Adrenal gland (tissue), 12 donors: Measurements from ENCODE around the gene FHAD1. TPM values are rescaled to one million over a fixed set of nuclear protein-coding genes. Genes with fewer than 3 reads are reported as not detected.

ENCODE experiments used
- DNase-seq, 7 donors: peaks; one replicate each; pipeline ENCODE4 v3.0.0-alpha.2; 2019 to 2020
- H3K27ac ChIP-seq, 5 donors: fragments of 200-600 bp; sonication (generic) in 4 of 5; 1 replicate in 3 of 5; 2 replicates in 2 of 5; pipeline versions ENCODE4 v1.5.1 to v1.8.0; 2016 to 2020; ENCODE audit warnings: mild to moderate bottlenecking in 1 of 5
- H3K27me3 ChIP-seq: fragments of 200-600 bp; 2 replicates; pipeline ENCODE4 v1.8.0; 2021
- H3K36me3 ChIP-seq, 2 donors: fragments of 200-600 bp; replicated peaks in 1 of 2; 1 replicate in 1 of 2; 2 replicates in 1 of 2; pipeline versions ENCODE4 v1.5.1 to v1.8.0; 2018 to 2022
- H3K4me1 ChIP-seq, 2 donors: fragments of 200-600 bp; replicated peaks in 1 of 2; 1 replicate in 1 of 2; 2 replicates in 1 of 2; pipeline versions ENCODE4 v1.5.1 to v1.8.0; 2018 to 2021
- H3K4me3 ChIP-seq, 4 donors: fragments of 200-600 bp; sonication (generic) in 3 of 4; one replicate each; pipeline ENCODE4 v1.5.1; 2016 to 2018
- H3K9me3 ChIP-seq, 3 donors: fragments of 200-600 bp; sonication (generic) in 1 of 3; replicated peaks in 1 of 3; 1 replicate in 2 of 3; 2 replicates in 1 of 3; pipeline versions ENCODE4 v1.5.1 to v1.8.0; 2016 to 2021
- POLR2A ChIP-seq, 2 donors: fragments of 450-650 bp; IDR thresholded peaks; one replicate each; pipeline ENCODE4 v1.6.1; 2017; ENCODE audit warnings: antibody characterized with exemption in 2 of 2, mild to moderate bottlenecking in 2 of 2, moderate library complexity in 1 of 2
- WGBS, 4 donors: extraction: QIAGEN DNeasy Blood & Tissue Kit in 2 of 4; methylation state at CpG; one replicate each; pipeline versions ENCODE4 v1.1.5 to v1.1.7; 2013 to 2017; 5-methylcytosine and 5-hydroxymethylcytosine counted together
- intact Hi-C, 2 donors: fragments of 100-400 bp; cut with DNase I; formaldehyde crosslinking; loops; one replicate each; pipeline versions ENCODE4 v1.14.1 to v1.15.0; 2022 to 2023
- polyA plus RNA-seq, 3 donors: library from polyadenylated mRNA; stranded (reverse); fragments of 200-250 nt in 2 of 3; fragments of 350-450 nt in 1 of 3; fragmentation: Illumina TruSeq in 1 of 3; extraction: RNeasy Lipid Tissue Mini Kit (QIAGEN cat#74804) in 1 of 3; gene quantifications; one replicate each; pipeline ENCODE4 v1.2.3, GENCODE V29; 2013 to 2014
- total RNA-seq, 9 donors: library from RNA; depleted of rRNA in 4 of 9; stranded (reverse); fragments of >200 nt in 4 of 9; fragments of 120-200 nt in 1 of 9; fragmentation: NEBNext Ultra II Directional in 1 of 9; extraction: Animal tissue kit (Norgen Biotek cat#: 25700) in 1 of 9; gene quantifications; one replicate each; pipeline versions ENCODE4 v1.1.0 to v1.2.4, GENCODE V29; 2013 to 2023
- TF ChIP-seq, protein P1 (sequence below), 6 experiments: fragments of 450-650 bp in 4 of 6; fragments of 200-600 bp in 2 of 6; sonication (generic) in 1 of 6; IDR thresholded peaks; 1 replicate in 5 of 6; 2 replicates in 1 of 6; pipeline versions ENCODE4 v1.5.1 to v1.8.0; 2016 to 2021; ENCODE audit warnings: antibody characterized with exemption in 6 of 6, mild to moderate bottlenecking in 2 of 6, moderate library complexity in 1 of 6
- donor health status: healthy with polysubstance abuse.
- donor health status: Bipolar disorder and iron deficiency.
- donor health status: DM: yes; HTN: yes; CAD: no.
- donor health status: DM: no; HTN: no; CAD: no.
- donor health status: DM: no; HTN: no; CAD: no.
- donor health status: DM: yes; HTN: yes; CAD: no.

The FHAD1 gene
- total and polyA plus RNA-seq, 12 donors = 0.09 to 1.6 (median 0.57) TPM; not detected in 1

GRCh38 chr1:15325375-15326085, 78.5 kb downstream of the FHAD1 start:
- TF ChIP-seq POLR2A (IDR thresholded peaks at IDR 0.05) = no peak
- TF ChIP-seq, protein P1, sequence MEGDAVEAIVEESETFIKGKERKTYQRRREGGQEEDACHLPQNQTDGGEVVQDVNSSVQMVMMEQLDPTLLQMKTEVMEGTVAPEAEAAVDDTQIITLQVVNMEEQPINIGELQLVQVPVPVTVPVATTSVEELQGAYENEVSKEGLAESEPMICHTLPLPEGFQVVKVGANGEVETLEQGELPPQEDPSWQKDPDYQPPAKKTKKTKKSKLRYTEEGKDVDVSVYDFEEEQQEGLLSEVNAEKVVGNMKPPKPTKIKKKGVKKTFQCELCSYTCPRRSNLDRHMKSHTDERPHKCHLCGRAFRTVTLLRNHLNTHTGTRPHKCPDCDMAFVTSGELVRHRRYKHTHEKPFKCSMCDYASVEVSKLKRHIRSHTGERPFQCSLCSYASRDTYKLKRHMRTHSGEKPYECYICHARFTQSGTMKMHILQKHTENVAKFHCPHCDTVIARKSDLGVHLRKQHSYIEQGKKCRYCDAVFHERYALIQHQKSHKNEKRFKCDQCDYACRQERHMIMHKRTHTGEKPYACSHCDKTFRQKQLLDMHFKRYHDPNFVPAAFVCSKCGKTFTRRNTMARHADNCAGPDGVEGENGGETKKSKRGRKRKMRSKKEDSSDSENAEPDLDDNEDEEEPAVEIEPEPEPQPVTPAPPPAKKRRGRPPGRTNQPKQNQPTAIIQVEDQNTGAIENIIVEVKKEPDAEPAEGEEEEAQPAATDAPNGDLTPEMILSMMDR (IDR thresholded peaks at IDR 0.05) = no peak
- no peaks in the 10 kb centered on the region for H3K27me3 ChIP-seq
- DNase-seq = no peak
- WGBS, 4 donors = 87 to 94% (median 89%) methylated on average over 4 of the region's 4 CpGs
- H3K4me3 ChIP-seq = no peak overlapping the region
- no peaks in the 10 kb centered on the region for H3K36me3 ChIP-seq
- no peaks in the 10 kb centered on the region for H3K9me3 ChIP-seq
- no peak overlapping the region for H3K27ac ChIP-seq
- peaks cover 7 to 32% of the 10 kb centered on the region in 2 donors for H3K4me1 ChIP-seq
- intact Hi-C loops = loop anchor here (2.0 to 5.0 kb wide), 3 partner anchors 105 to 177 kb away; no protein-coding TSS in a partner anchor

DNA sequence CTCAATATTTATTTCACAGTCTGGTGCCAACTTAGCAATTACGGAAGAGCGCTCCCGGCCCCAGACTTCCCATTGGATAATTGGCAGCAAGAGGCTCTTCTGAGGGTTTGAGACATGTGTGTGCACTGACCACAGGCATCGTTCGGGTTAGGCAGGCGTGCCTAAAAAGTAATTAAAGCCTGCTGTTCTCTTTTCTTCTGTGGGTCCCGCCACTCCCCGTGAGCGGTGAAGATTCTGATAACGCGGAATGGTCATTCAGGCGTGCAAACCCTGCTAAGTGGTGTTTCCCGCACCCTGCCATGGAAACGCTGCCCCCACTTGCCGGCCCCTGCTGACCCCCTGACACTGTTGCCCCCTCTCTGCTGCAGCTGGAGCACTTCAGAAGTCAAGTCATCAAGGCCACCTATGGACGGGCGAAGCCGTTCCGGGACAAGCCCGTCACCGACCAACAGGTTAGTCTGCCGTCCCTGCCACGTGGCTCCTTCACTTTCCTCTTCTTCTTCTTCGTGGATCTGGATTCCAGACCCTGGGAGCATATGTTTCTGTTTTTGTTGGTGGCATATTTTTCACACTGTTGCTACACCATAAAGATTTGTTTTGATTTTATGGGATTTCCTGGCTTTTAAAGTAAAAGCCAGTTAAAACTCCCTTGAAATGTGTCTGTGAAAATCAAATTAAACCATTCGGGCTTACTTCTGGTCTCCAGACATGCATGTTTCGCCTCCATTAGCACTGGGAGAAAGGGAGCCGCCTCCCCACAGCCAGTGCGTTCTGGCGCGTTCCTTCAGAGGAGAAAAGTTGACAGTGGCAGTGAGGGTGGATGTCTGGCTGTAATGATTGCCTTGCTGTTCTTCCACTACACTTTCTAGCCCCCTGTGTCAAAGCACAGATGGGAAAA, 79.9 kb downstream of the FHAD1 start:
- H3K27ac ChIP-seq = no peak overlapping the region
- WGBS, 4 donors = 80 to 87% (median 84%) methylated on average over 27 to 30 of the region's 30 CpGs
- intact Hi-C loops = loop anchor here (2.0 to 5.0 kb wide), 3 partner anchors 104 to 175 kb away; no protein-coding TSS in a partner anchor

GRCh38 chr1:15328351-15329103, 81.5 kb downstream of the FHAD1 start:
- Histone ChIP-seq H3K36me3 (no peaks in the 10 kb centered on the region), H3K27me3 (no peaks in the 10 kb centered on the region), H3K4me1 (peaks cover 15 to 34% of the 10 kb centered on the region in 2 donors), H3K9me3 (no peaks in the 10 kb centered on the region), H3K27ac (peak overlapping the region in 3 of 5 donors; percentile 18 to 67 (median 53)), H3K4me3 (no peak overlapping the region)
- intact Hi-C loops = loop anchor here (5.0 kb wide), 2 partner anchors 104 to 174 kb away; no protein-coding TSS in a partner anchor
- 34 to 46% (median 42%) methylated on average over 18 of the region's 18 CpGs for WGBS, 4 donors
- peak in 6 of 7 donors; percentile 53 to 78 (median 64) for DNase-seq
- TF ChIP-seq, protein P1 (IDR thresholded peaks at IDR 0.05) = no peak
- TF ChIP-seq POLR2A (IDR thresholded peaks at IDR 0.05) = no peak

More for the DNA sequence above, 79.9 kb downstream of the FHAD1 start:
- no peaks in the 10 kb centered on the region for H3K36me3 ChIP-seq
- H3K4me1 ChIP-seq = peaks cover 7 to 32% of the 10 kb centered on the region in 2 donors
- H3K4me3 ChIP-seq = no peak overlapping the region
- H3K9me3 ChIP-seq = no peaks in the 10 kb centered on the region
- TF ChIP-seq POLR2A (IDR thresholded peaks at IDR 0.05) = no peak
- TF ChIP-seq, protein P1 (IDR thresholded peaks at IDR 0.05) = no peak
- no peak for DNase-seq
- no peaks in the 10 kb centered on the region for H3K27me3 ChIP-seq
